ENCODE data around the gene MAP3K19. TPM values are rescaled to one million over a fixed set of nuclear protein-coding genes. Genes with fewer than 3 reads are reported as not detected.

MAP3K19 gene
- total RNA-seq, 6 donors from 2014 or later, result 0.34 to 45.7 (median 3.5) TPM

DNA sequence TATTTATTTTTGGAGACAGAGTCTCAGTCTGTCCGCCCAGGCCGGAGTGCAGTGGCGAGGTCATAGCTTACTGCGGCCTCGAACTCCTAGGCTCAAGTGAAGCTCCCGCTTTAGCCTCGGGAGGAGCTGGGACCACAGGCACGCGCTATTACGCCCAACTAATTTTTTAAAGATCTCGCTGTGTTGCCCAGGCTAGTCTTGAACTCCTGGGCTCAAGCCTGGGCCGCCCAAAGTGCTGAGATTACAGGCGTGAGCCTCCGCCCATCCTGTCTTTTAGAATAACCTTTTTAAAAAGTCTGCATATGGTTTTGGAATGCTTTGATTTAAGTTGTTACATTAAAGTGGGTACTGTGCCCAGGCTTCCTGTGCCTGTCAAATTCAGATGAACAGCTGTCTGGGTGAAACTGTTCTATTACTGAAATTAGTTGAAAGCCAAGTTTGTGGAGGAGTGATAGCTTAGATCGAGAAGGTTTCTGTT is 5.8 kb upstream of the MAP3K19 start:
- WGBS, 2 donors, result 12 to 26% methylated on average over 15 of the region's 15 CpGs
- Histone ChIP-seq H3K27me3 (no peaks in the 10 kb centered on the region), H3K27ac (peak overlapping the region; percentile 93 to 96 (median 95)), H3K4me1 (peaks cover 13 to 40% (median 27%) of the 10 kb centered on the region in 4 donors), H3K9me3 (no peaks in the 10 kb centered on the region), H3K36me3 (no peaks in the 10 kb centered on the region), H3K4me3 (peak overlapping the region; percentile 18 to 81 (median 74))
- DNase-seq (no peak), ATAC-seq (ENCODE audit: low FRiP score in 2 of 2) (peak; percentile 22 to 28)
- TF ChIP-seq POLR2AphosphoS5 (IDR thresholded peaks at IDR 0.05) (no peak), EP300 (IDR thresholded peaks at IDR 0.05) (no peak), POLR2A (IDR thresholded peaks at IDR 0.05) (no peak)

- DNase-seq (peak; percentile 87 to 90), ATAC-seq (ENCODE audit: low FRiP score in 2 of 2) (peak; percentile 93 to 97)
- H3K36me3 ChIP-seq, result no peaks in the 10 kb centered on the region
- peak; percentile 75 to 86 for TF ChIP-seq POLR2AphosphoS5 (IDR thresholded peaks at IDR 0.05)
- peak in 1 of 4 donors; percentile 25 for TF ChIP-seq EP300 (IDR thresholded peaks at IDR 0.05)
- peak in 2 of 4 donors; percentile 69 to 72 for TF ChIP-seq POLR2A (IDR thresholded peaks at IDR 0.05)
- TF ChIP-seq CTCF (IDR thresholded peaks at IDR 0.05), result no peak
- peaks cover 13 to 37% (median 27%) of the 10 kb centered on the region in 4 donors for H3K4me1 ChIP-seq
- peak within 1 kb of the TSS; percentile 18 to 81 (median 74) for H3K4me3 ChIP-seq
- WGBS, 2 donors, result 1% methylated on average over 44 to 45 of the region's 45 CpGs
- no peaks in the 10 kb centered on the region for H3K9me3 ChIP-seq
- H3K27me3 ChIP-seq, result no peaks in the 10 kb centered on the region
- H3K27ac ChIP-seq, result peak within 1 kb of the TSS; percentile 93 to 96 (median 95)
Observed at GRCh38 chr2:135052042-135052876, 5.0 kb upstream of the MAP3K19 start, which contains the start of gene RAB3GAP1. TSS of gene RAB3GAP1 (plus strand) at chr2:135052292. CDS start at chr2:135052308, 16 bp downstream.

- no peak for DNase-seq
- Histone ChIP-seq H3K27ac (no peak overlapping the region), H3K4me3 (no peak overlapping the region), H3K36me3 (no peaks in the 10 kb centered on the region), H3K9me3 (no peaks in the 10 kb centered on the region), H3K4me1 (peaks cover 13 to 28% (median 22%) of the 10 kb centered on the region in 4 donors), H3K27me3 (no peaks in the 10 kb centered on the region)
- WGBS, 2 donors, result 83 to 84% methylated on average over 6 of the region's 6 CpGs
- ATAC-seq (ENCODE audit: low FRiP score in 2 of 2), result no peak
- TF ChIP-seq POLR2A (IDR thresholded peaks at IDR 0.05) (no peak), EP300 (IDR thresholded peaks at IDR 0.05) (no peak), CTCF (IDR thresholded peaks at IDR 0.05) (no peak), POLR2AphosphoS5 (IDR thresholded peaks at IDR 0.05) (no peak)
Observed at GRCh38 chr2:135050684-135051083, 3.4 kb upstream of the MAP3K19 start.

DNA sequence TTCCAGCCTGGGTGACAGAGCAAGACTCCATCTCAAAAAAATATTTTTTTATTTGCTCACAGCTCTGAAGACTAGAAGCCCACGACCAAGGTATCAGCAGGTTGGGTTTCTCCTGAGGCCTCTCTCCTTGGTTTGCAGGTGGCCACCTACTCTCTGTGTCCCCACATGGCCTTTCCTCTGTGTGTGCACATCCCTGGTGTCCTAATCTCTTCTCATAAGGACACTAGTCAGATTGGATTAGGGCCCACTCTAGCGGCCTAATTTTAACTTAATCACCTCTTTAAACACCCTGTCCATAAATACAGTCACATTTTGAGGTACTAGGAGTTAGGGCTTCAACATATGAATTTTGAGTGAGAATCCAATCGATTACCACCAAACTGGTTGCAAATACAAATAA is 2.9 kb upstream of the MAP3K19 start:
- no peaks in the 10 kb centered on the region for H3K9me3 ChIP-seq
- 69 to 77% methylated on average over 3 of the region's 3 CpGs for WGBS, 2 donors
- peaks cover 13 to 24% (median 19%) of the 10 kb centered on the region in 4 donors for H3K4me1 ChIP-seq
- no peak overlapping the region for H3K4me3 ChIP-seq
- DNase-seq (no peak), ATAC-seq (ENCODE audit: low FRiP score in 2 of 2) (no peak)
- no peak for TF ChIP-seq POLR2A (IDR thresholded peaks at IDR 0.05)
- no peak for TF ChIP-seq EP300 (IDR thresholded peaks at IDR 0.05)
- no peak for TF ChIP-seq CTCF (IDR thresholded peaks at IDR 0.05)
- TF ChIP-seq POLR2AphosphoS5 (IDR thresholded peaks at IDR 0.05), result no peak
- H3K27me3 ChIP-seq, result no peaks in the 10 kb centered on the region
- H3K36me3 ChIP-seq, result no peaks in the 10 kb centered on the region
- H3K27ac ChIP-seq, result no peak overlapping the region

DNA sequence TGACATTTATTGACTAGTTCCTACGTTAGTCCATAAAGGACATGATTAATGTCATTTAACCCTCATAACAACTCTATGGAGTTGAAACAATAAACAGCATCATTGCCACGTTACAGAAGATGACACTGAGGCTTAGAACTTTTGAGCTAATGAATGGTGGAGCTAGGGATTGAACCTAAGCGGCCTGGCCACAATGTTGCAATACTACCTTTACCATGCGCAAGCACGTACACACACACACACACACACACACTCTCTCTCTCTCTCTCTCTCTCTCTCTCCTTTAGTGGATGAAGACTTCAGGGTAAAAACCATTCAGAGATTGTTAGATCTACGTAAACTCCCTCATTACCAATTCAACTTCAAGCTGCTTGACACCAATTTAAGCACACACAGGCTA is 875 bp upstream of the MAP3K19 start:
- Histone ChIP-seq H3K9me3 (no peaks in the 10 kb centered on the region), H3K4me3 (no peak overlapping the region), H3K27me3 (no peaks in the 10 kb centered on the region), H3K27ac (no peak overlapping the region), H3K4me1 (peaks cover 0 to 4% (median 2%) of the 10 kb centered on the region in 4 donors), H3K36me3 (no peaks in the 10 kb centered on the region)
- DNase-seq, result no peak
- no peak for ATAC-seq (ENCODE audit: low FRiP score in 2 of 2)
- no peak for TF ChIP-seq POLR2A (IDR thresholded peaks at IDR 0.05)
- 74 to 75% methylated on average over 6 of the region's 6 CpGs for WGBS, 2 donors
